GM12873 (cell line): ENCODE measurements around the gene E2F2.

Source experiments
- CTCF ChIP-seq: IDR thresholded peaks from 2 replicates; pipeline ENCODE4 v1.5.1; 2012; ENCODE audit warnings: low read depth, mild to moderate bottlenecking, moderate library complexity, low read length, control low read depth; ENCODE audit not compliant: insufficient read depth; ENCODE audit errors: missing control alignments

The E2F2 gene

GRCh38 chr1:23574265-23574754 is 43.3 kb upstream of the E2F2 start:
- no peak for TF ChIP-seq CTCF

GRCh38 chr1:23573574-23574182 is 42.6 kb upstream of the E2F2 start:
- TF ChIP-seq CTCF, result no peak

GRCh38 chr1:23571465-23571864 is 40.4 kb upstream of the E2F2 start:
- no peak for TF ChIP-seq CTCF

- no peak for TF ChIP-seq CTCF
Measured at GRCh38 chr1:23570001-23570691, 39.1 kb upstream of the E2F2 start.

- TF ChIP-seq CTCF, result no peak
Measured at GRCh38 chr1:23568608-23569383, 37.8 kb upstream of the E2F2 start.

GRCh38 chr1:23567996-23568607 is 37.1 kb upstream of the E2F2 start:
- TF ChIP-seq CTCF, result no peak

GRCh38 chr1:23567629-23567995 is 36.6 kb upstream of the E2F2 start:
- no peak for TF ChIP-seq CTCF
